Activated naive CD8-positive, alpha-beta T cell treated with anti-CD3 and anti-CD28 coated beads, Interleukin-2, amount 10 ng/mL, durations not matched to agents 7 days and 5 days (primary cell): Measurements from ENCODE around the gene METRN. TPM values are rescaled to one million over a fixed set of nuclear protein-coding genes. Genes with fewer than 3 reads are reported as not detected.

Experiments
- ATAC-seq: fragments of 150-1000 bp; cut with Tn5 transposase; one replicate; pipeline ENCODE4 v1.10.0; 2021; ENCODE audit warnings: low read depth, moderate library complexity
- POLR2A ChIA-PET: fragments of 350-600 bp; sonication (Branson Sonifier 250); formaldehyde crosslinking; loops from one replicate; lab custom pipeline; 2021; ENCODE audit warnings: antibody characterized with exemption; lab: Charles Lee
- DNase-seq: peaks from one replicate; pipeline ENCODE4 v3.0.0; 2021
- H3K27ac Mint-ChIP-seq: one replicate; pipeline ENCODE4 v1.8.0; 2022; ENCODE audit warnings: mild to moderate bottlenecking, mixed read lengths
- H3K27me3 Mint-ChIP-seq: one replicate; pipeline ENCODE4 v1.8.0; 2022; ENCODE audit warnings: mild to moderate bottlenecking, moderate library complexity, mixed read lengths
- H3K36me3 Mint-ChIP-seq: one replicate; pipeline ENCODE4 v1.8.0; 2021; ENCODE audit warnings: mild to moderate bottlenecking, mixed read lengths
- H3K4me1 Mint-ChIP-seq: one replicate; pipeline ENCODE4 v1.8.0; 2021; ENCODE audit warnings: mixed read lengths
- H3K4me3 Mint-ChIP-seq: one replicate; pipeline ENCODE4 v1.8.0; 2022; ENCODE audit warnings: mild to moderate bottlenecking, moderate library complexity, mixed read lengths
- H3K9me3 Mint-ChIP-seq: one replicate; pipeline ENCODE4 v1.8.0; 2021; ENCODE audit warnings: mixed read lengths
- total RNA-seq, 2 experiments: library from RNA; stranded (reverse); gene quantifications; one replicate each; pipeline ENCODE4 v1.2.3, GENCODE V29; 2021

The METRN gene
- total RNA-seq, 2 experiments from 2014 or later = 10.0 to 12.4 TPM

GRCh38 chr16:763369-764183 lies 48.7 kb downstream of the METRN start:
- POLR2A ChIA-PET = no interaction called here
- H3K4me3 Mint-ChIP-seq = no peak overlapping the region
- DNase-seq (no peak), ATAC-seq (no peak)
- H3K9me3 Mint-ChIP-seq = no peaks in the 10 kb centered on the region
- no peak overlapping the region for H3K27ac Mint-ChIP-seq
- no peaks in the 10 kb centered on the region for H3K4me1 Mint-ChIP-seq
- H3K36me3 Mint-ChIP-seq = no peaks in the 10 kb centered on the region
- no peaks in the 10 kb centered on the region for H3K27me3 Mint-ChIP-seq

DNA sequence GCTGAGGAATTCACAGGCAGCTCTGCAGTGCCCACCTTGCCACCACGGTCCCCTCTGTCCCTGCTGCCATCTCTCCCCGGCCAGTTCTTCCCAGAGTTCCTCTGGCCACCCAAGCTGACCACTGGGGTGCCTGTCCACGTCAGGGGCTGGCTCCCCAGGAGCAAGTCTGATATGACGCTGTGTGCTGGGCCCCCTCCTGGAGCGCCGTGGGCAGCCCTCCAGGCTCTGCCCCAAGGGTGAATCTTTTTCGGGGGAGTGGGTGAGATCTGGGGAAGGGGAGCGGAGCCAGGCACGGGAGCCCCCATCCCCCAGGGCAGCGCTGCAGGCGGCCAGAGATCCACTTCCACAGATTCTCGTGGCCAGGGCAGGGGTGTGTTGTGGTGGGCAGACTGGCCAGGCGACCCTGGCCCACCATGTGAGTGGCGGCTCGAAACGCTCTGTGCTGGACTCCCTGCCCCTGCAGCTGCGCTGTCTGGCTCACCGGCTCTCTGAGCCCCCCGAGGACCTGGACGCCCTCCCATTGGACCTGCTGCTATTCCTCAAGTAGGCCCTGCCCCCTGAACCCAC lies 49.3 kb downstream of the METRN start:
- ATAC-seq = no peak

GRCh38 chr16:764848-765487 lies 50.0 kb downstream of the METRN start:
- H3K4me1 Mint-ChIP-seq = no peaks in the 10 kb centered on the region
- H3K36me3 Mint-ChIP-seq = no peaks in the 10 kb centered on the region
- H3K4me3 Mint-ChIP-seq = no peak overlapping the region
- ATAC-seq (no peak), DNase-seq (no peak)
- no peaks in the 10 kb centered on the region for H3K27me3 Mint-ChIP-seq
- POLR2A ChIA-PET = no interaction called here
- H3K9me3 Mint-ChIP-seq = no peaks in the 10 kb centered on the region
- no peak overlapping the region for H3K27ac Mint-ChIP-seq

More for the DNA sequence above, 49.3 kb downstream of the METRN start:
- no peaks in the 10 kb centered on the region for H3K4me1 Mint-ChIP-seq
- no peaks in the 10 kb centered on the region for H3K36me3 Mint-ChIP-seq
- no peak overlapping the region for H3K4me3 Mint-ChIP-seq
- no peaks in the 10 kb centered on the region for H3K9me3 Mint-ChIP-seq
- POLR2A ChIA-PET = no interaction called here
- no peak for DNase-seq
- no peak overlapping the region for H3K27ac Mint-ChIP-seq
- no peaks in the 10 kb centered on the region for H3K27me3 Mint-ChIP-seq

DNA sequence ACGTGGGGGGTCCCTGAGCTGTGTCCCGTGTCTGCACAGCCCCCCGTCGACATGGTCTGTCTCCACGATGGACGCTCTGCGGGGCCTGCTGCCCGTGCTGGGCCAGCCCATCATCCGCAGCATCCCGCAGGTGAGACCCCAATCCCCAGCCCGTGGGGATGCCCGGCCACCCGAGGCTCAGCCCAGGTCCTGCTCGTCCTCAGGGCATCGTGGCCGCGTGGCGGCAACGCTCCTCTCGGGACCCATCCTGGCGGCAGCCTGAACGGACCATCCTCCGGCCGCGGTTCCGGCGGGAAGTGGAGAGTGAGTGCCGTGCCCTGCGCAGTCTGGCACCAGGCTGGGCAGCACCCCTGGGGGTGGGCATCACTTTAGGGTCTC lies 50.6 kb downstream of the METRN start:
- no peaks in the 10 kb centered on the region for H3K9me3 Mint-ChIP-seq
- DNase-seq = no peak
- H3K27ac Mint-ChIP-seq = no peak overlapping the region
- H3K36me3 Mint-ChIP-seq = no peaks in the 10 kb centered on the region
- POLR2A ChIA-PET = no interaction called here
- H3K27me3 Mint-ChIP-seq = no peaks in the 10 kb centered on the region
- ATAC-seq = no peak
- H3K4me3 Mint-ChIP-seq = no peak overlapping the region
- no peaks in the 10 kb centered on the region for H3K4me1 Mint-ChIP-seq

DNA sequence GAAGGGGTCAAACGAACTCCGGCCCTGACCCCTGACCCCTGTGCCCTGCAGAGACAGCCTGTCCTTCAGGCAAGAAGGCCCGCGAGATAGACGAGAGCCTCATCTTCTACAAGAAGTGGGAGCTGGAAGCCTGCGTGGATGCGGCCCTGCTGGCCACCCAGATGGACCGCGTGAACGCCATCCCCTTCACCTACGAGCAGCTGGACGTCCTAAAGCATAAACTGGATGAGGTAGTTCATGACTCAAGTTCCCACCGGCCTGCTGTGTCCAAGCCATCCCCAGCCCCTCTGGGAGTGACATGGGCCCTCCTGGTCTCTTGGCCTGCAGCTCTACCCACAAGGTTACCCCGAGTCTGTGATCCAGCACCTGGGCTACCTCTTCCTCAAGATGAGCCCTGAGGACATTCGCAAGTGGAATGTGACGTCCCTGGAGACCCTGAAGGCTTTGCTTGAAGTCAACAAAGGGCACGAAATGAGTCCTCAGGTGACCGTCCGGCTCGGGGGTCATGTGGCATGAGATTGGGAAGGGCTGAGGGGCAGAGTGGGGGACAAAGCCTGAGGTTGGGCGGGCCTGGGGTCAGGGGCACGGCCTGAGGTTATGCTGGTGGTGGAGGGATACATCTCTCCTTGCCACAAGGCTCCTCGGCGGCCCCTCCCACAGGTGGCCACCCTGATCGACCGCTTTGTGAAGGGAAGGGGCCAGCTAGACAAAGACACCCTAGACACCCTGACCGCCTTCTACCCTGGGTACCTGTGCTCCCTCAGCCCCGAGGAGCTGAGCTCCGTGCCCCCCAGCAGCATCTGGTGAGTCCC lies 51.3 kb downstream of the METRN start:
- H3K4me1 Mint-ChIP-seq = no peaks in the 10 kb centered on the region
- no peak overlapping the region for H3K4me3 Mint-ChIP-seq
- H3K36me3 Mint-ChIP-seq = no peaks in the 10 kb centered on the region
- H3K27ac Mint-ChIP-seq = no peak overlapping the region
- POLR2A ChIA-PET = no interaction called here
- no peak for DNase-seq
- H3K9me3 Mint-ChIP-seq = no peaks in the 10 kb centered on the region
- no peak for ATAC-seq
- no peaks in the 10 kb centered on the region for H3K27me3 Mint-ChIP-seq

DNA sequence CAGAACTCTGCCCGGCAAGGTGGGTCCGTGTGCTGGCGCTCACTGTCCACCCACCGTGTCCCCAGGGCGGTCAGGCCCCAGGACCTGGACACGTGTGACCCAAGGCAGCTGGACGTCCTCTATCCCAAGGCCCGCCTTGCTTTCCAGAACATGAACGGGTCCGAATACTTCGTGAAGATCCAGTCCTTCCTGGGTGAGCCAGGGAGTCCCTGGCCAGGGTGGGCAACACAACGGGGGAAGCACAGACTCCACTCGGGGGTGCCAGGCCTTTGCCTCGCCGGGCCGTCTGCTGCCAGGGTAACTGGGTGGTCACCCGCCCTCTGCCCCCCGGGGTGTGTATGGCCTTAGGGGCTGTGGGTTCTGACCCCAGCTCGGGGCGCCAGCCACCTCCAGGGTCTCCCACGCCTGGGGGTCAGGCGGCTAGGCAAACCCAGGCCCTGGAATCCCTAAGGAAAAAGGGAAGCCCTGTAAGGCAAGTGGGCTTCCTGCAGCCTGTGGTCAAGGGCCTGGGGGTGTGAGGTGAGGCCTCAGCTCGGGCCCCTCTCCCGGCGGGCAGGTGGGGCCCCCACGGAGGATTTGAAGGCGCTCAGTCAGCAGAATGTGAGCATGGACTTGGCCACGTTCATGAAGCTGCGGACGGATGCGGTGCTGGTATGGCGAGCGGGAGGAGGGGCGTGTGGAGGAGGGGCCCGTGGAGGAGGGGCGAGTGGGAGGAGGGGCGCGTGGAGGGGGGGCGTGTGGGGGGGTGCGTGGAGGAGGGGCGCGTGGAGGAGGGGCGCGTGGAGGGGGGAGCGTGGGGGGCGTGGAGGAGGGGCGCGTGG lies 52.1 kb downstream of the METRN start:
- Mint-ChIP-seq H3K36me3 (no peaks in the 10 kb centered on the region), H3K9me3 (no peaks in the 10 kb centered on the region), H3K4me3 (no peak overlapping the region), H3K27me3 (no peaks in the 10 kb centered on the region), H3K27ac (no peak overlapping the region), H3K4me1 (no peaks in the 10 kb centered on the region)
- POLR2A ChIA-PET = no interaction called here
- DNase-seq (peak; percentile 32), ATAC-seq (no peak)

- Mint-ChIP-seq H3K4me1 (no peaks in the 10 kb centered on the region), H3K27me3 (no peaks in the 10 kb centered on the region), H3K36me3 (no peaks in the 10 kb centered on the region), H3K9me3 (no peaks in the 10 kb centered on the region), H3K27ac (no peak overlapping the region), H3K4me3 (no peak overlapping the region)
- ATAC-seq = no peak
- no peak for DNase-seq
- POLR2A ChIA-PET = no interaction called here
Measured at GRCh38 chr16:767743-768235, 52.9 kb downstream of the METRN start.

DNA sequence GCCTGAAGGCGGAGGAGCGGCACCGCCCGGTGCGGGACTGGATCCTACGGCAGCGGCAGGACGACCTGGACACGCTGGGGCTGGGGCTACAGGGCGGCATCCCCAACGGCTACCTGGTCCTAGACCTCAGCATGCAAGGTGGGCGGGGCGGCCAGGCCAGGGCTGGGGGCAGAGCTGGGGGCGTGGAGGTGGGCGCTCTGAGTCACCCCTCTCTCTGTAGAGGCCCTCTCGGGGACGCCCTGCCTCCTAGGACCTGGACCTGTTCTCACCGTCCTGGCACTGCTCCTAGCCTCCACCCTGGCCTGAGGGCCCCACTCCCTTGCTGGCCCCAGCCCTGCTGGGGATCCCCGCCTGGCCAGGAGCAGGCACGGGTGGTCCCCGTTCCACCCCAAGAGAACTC lies 53.5 kb downstream of the METRN start:
- no peaks in the 10 kb centered on the region for H3K27me3 Mint-ChIP-seq
- H3K4me1 Mint-ChIP-seq = no peaks in the 10 kb centered on the region
- H3K9me3 Mint-ChIP-seq = no peaks in the 10 kb centered on the region
- H3K27ac Mint-ChIP-seq = no peak overlapping the region
- DNase-seq (no peak), ATAC-seq (no peak)
- H3K4me3 Mint-ChIP-seq = no peak overlapping the region
- POLR2A ChIA-PET = no interaction called here
- H3K36me3 Mint-ChIP-seq = no peaks in the 10 kb centered on the region

Other genes with a start within 250 kb of the METRN start
- gene CAPN15, start 187.4 kb upstream of the METRN start, total RNA-seq = 10 to 100 TPM; 83.5 to 87.4 TPM
- not detected for gene PRR35, start 154.7 kb upstream of the METRN start, total RNA-seq
- gene NHLRC4, start 148.1 kb upstream of the METRN start, total RNA-seq = 1 to 10 TPM; 3.0 to 3.6 TPM
- gene PIGQ, start 145.2 kb upstream of the METRN start, total RNA-seq = 10 to 100 TPM; 46.3 to 54.3 TPM
- 10 to 100 TPM; 15.1 to 18.2 TPM for gene RAB40C, start 125.1 kb upstream of the METRN start, total RNA-seq
- gene WFIKKN1, start 84.1 kb upstream of the METRN start, total RNA-seq = under 1 TPM; 0.47 to 0.60 TPM
- gene METTL26, start 78.8 kb upstream of the METRN start, total RNA-seq = 10 to 100 TPM; 75.7 to 81.2 TPM
- gene MCRIP2, start 73.3 kb upstream of the METRN start, total RNA-seq = 10 to 100 TPM; 35.4 to 43.0 TPM
- 10 to 100 TPM; 73.2 to 79.1 TPM for gene WDR90, start 65.8 kb upstream of the METRN start, total RNA-seq
- 100 to 1,000 TPM; 173 to 183 TPM for gene RHOT2, start 47.0 kb upstream of the METRN start, total RNA-seq
- gene RHBDL1, start 39.4 kb upstream of the METRN start, total RNA-seq = 1 to 10 TPM; 1.1 to 1.7 TPM
- 10 to 100 TPM; 74.3 to 93.3 TPM for gene STUB1, start 34.7 kb upstream of the METRN start, total RNA-seq
- 10 to 100 TPM; 34.0 to 38.3 TPM for gene JMJD8, start 30.8 kb upstream of the METRN start, total RNA-seq
- 10 to 100 TPM; 18.7 to 20.3 TPM for gene WDR24, start 24.7 kb upstream of the METRN start, total RNA-seq
- gene FBXL16, start 9.3 kb upstream of the METRN start, total RNA-seq = 10 to 100 TPM; 15.9 to 21.8 TPM
- 10 to 100 TPM; 21.6 to 23.2 TPM for gene ANTKMT, start 6.0 kb downstream of the METRN start, total RNA-seq
- gene CCDC78, start 11.3 kb downstream of the METRN start, total RNA-seq = 1 to 10 TPM; 5.8 to 6.1 TPM
- gene HAGHL, start 12.0 kb downstream of the METRN start, total RNA-seq = 10 to 100 TPM; 25.8 to 34.2 TPM
- gene CIAO3, start 25.9 kb downstream of the METRN start, total RNA-seq = 10 to 100 TPM; 39.6 to 42.4 TPM
- not detected for gene MSLN, start 45.6 kb downstream of the METRN start, total RNA-seq
- 10 to 100 TPM; 25.1 to 26.6 TPM for gene RPUSD1, start 73.3 kb downstream of the METRN start, total RNA-seq
- gene CHTF18, start 73.5 kb downstream of the METRN start, total RNA-seq = 10 to 100 TPM; 92.8 to 94.2 TPM
- not detected for gene GNG13, start 85.6 kb downstream of the METRN start, total RNA-seq